Measurements from ENCODE around the gene RCCD1.

Gene RCCD1

GRCh38 chr15:90972133-90972532, 17.4 kb downstream of the RCCD1 start:
- no peak for DNase-seq

GRCh38 chr15:90974216-90974615, 19.5 kb downstream of the RCCD1 start:
- DNase-seq = no peak

- DNase-seq = no peak
Measured at GRCh38 chr15:90979582-90979981, 24.9 kb downstream of the RCCD1 start.

GRCh38 chr15:90981681-90982080, 27.0 kb downstream of the RCCD1 start:
- DNase-seq = no peak

- no peak for DNase-seq
Measured at GRCh38 chr15:90982135-90982534, 27.5 kb downstream of the RCCD1 start.

- no peak for DNase-seq
Measured at GRCh38 chr15:90986790-90987507, 32.3 kb downstream of the RCCD1 start.

- DNase-seq = peak; percentile 12
Measured at GRCh38 chr15:90987561-90988141, 33.0 kb downstream of the RCCD1 start.

GRCh38 chr15:90988296-90988695, 33.6 kb downstream of the RCCD1 start:
- peak; percentile 12 for DNase-seq

- no peak for DNase-seq
Measured at GRCh38 chr15:90989040-90989768, 34.5 kb downstream of the RCCD1 start.

- DNase-seq = no peak
Measured at GRCh38 chr15:90990446-90990845, 35.8 kb downstream of the RCCD1 start.

- no peak for DNase-seq
Measured at GRCh38 chr15:90991587-90992285, 37.1 kb downstream of the RCCD1 start.

- no peak for DNase-seq
Measured at GRCh38 chr15:90994059-90994416, 39.4 kb downstream of the RCCD1 start.

GRCh38 chr15:90994417-90995311, 40.0 kb downstream of the RCCD1 start, which contains the start of gene PRC1:
TSS of gene PRC1 (minus strand) at chr15:90994535. CDS start at chr15:90994417, 118 bp downstream.
- DNase-seq = peak; percentile 90

- no peak for DNase-seq
Measured at GRCh38 chr15:90998737-90999136, 44.1 kb downstream of the RCCD1 start.

- no peak for DNase-seq
Measured at GRCh38 chr15:91001209-91001608, 46.5 kb downstream of the RCCD1 start.

GRCh38 chr15:91007266-91007665, 52.6 kb downstream of the RCCD1 start:
- DNase-seq = no peak

All from NCI-H510A treated with DMSO at 0.1 percent for 48 hours (cell line).